ENCODE results near the gene EEF1AKMT2. TPM values are rescaled to one million over a fixed set of nuclear protein-coding genes. Genes with fewer than 3 reads are reported as not detected.
A peak's percentile ranks its signal among the peaks of the same experiment; 100 is the strongest.

The EEF1AKMT2 gene
- total and polyA plus RNA-seq, 10 donors = 15.3 to 27.1 (median 17.2) TPM

DNA sequence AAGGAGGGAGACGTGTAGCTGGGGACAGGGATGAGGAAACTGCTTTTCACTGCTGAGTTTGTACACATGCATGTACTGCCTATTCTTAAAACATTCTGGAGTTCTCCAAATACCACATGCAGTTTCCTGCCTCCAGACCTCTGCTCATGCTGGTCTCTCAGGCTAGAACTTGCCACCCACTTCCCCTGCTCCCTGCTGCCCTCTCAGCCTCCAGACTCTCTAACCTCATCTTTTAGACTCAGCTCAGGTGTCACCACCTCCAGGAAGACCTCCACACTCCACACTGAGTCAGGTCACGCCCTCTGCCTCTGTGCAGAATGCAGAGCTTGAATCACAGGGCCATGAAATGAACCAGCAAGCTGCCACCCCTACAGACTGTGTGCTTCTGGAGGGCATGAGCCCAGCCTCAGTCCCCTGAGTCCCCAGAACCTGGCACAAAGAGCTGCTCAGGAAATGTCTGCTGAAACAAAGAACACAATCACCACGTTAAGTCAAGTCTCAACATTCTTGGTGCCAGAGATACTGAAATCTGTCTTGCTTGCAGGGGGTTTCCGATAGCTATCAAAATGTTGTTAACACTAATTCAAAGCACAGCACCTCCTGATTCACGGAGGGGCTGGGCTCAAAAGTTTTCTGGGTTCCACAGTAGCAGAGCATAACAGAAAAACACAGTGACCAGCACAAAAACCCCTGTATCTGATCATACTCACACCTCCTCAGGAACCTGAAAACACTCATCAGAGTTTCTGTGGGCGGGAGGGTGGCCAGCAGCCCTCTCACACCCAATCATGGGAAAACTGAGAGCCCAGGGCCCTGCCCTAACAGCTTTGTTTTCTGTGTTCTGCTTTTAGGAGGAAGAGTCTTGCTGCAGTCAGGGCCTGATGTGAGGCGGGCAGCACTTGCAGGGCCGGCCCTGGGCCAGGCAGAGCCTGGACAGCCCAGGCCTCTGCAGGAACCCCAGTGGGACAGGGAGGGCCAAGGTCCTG, 68.6 kb downstream of the EEF1AKMT2 start:
- H3K4me1 ChIP-seq = peaks cover 84 to 100% (median 99%) of the 10 kb centered on the region in 6 donors
- H3K9me3 ChIP-seq = no peaks in the 10 kb centered on the region
- WGBS, 5 donors = 29 to 38% (median 31%) methylated on average over 8 of the region's 8 CpGs
- intact Hi-C loops (cut with DNase I; ENCODE audit: low total_unique reads) = no loop called here
- peaks cover 0 to 16% (median 0%) of the 10 kb centered on the region in 6 donors for H3K36me3 ChIP-seq
- peak; percentile 76 to 81 (median 78) for TF ChIP-seq POLR2AphosphoS5 (IDR thresholded peaks at IDR 0.05)
- no peak for TF ChIP-seq POLR2A (IDR thresholded peaks at IDR 0.05)
- no peaks in the 10 kb centered on the region for H3K27me3 ChIP-seq (replicated peaks in 1 of 7)
- peak overlapping the region; percentile 46 to 95 (median 92) for H3K27ac ChIP-seq
- peak overlapping the region in 1 of 8 donors; percentile 39 for H3K4me3 ChIP-seq
- DNase-seq = peak; percentile 83

DNA sequence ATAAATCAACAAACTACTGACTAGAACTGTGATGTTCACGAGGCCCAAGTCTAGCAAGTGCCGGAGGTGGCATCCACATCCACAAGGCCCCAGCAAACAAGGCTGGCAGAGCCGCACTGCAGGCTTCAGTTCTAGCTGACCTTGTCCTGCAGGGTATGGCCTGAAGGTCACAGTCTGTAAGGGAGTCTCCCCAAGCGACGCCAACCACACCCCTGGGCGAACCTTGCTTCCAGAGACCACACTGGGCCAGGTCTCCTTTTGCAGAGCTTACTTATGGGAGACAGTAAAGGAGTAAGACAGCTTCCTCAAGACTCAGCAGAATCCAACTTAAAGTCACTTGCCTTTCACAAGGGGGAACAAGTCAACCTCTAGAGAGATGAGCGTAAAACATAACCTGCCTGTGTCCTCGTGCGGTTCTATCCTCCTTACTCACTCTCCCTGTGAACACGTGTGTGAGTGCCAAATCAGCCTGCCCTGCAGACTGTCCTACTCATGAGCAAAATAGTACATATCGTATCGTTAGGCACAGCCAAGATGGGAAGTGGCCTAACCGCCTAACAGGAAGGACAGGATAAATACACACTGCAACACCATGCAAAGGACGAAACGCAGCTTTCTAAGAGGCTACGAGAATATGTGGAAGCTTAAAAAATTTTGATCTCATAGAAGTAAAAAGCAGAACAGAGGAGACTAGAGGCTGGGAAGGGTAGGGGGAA, 70.2 kb downstream of the EEF1AKMT2 start:
- no peaks in the 10 kb centered on the region for H3K27me3 ChIP-seq (replicated peaks in 1 of 7)
- peak overlapping the region in 1 of 8 donors; percentile 39 for H3K4me3 ChIP-seq
- no peaks in the 10 kb centered on the region for H3K9me3 ChIP-seq
- DNase-seq = peak; percentile 81
- WGBS, 5 donors = 24 to 40% (median 31%) methylated on average over 15 to 16 of the region's 16 CpGs
- TF ChIP-seq POLR2AphosphoS5 (IDR thresholded peaks at IDR 0.05) = peak in 1 of 3 donors; percentile 87
- no peak for TF ChIP-seq POLR2A (IDR thresholded peaks at IDR 0.05)
- TF ChIP-seq, protein P1, sequence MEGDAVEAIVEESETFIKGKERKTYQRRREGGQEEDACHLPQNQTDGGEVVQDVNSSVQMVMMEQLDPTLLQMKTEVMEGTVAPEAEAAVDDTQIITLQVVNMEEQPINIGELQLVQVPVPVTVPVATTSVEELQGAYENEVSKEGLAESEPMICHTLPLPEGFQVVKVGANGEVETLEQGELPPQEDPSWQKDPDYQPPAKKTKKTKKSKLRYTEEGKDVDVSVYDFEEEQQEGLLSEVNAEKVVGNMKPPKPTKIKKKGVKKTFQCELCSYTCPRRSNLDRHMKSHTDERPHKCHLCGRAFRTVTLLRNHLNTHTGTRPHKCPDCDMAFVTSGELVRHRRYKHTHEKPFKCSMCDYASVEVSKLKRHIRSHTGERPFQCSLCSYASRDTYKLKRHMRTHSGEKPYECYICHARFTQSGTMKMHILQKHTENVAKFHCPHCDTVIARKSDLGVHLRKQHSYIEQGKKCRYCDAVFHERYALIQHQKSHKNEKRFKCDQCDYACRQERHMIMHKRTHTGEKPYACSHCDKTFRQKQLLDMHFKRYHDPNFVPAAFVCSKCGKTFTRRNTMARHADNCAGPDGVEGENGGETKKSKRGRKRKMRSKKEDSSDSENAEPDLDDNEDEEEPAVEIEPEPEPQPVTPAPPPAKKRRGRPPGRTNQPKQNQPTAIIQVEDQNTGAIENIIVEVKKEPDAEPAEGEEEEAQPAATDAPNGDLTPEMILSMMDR (IDR thresholded peaks at IDR 0.05 in 8 of 11, conservative IDR thresholded peaks at IDR 0.05 in 3 of 11) = no peak
- intact Hi-C loops (cut with DNase I; ENCODE audit: low total_unique reads) = no loop called here
- H3K27ac ChIP-seq = peak overlapping the region; percentile 46 to 95 (median 92)
- H3K4me1 ChIP-seq = peaks cover 87 to 100% (median 99%) of the 10 kb centered on the region in 6 donors
- peaks cover 0 to 16% (median 0%) of the 10 kb centered on the region in 6 donors for H3K36me3 ChIP-seq

DNA sequence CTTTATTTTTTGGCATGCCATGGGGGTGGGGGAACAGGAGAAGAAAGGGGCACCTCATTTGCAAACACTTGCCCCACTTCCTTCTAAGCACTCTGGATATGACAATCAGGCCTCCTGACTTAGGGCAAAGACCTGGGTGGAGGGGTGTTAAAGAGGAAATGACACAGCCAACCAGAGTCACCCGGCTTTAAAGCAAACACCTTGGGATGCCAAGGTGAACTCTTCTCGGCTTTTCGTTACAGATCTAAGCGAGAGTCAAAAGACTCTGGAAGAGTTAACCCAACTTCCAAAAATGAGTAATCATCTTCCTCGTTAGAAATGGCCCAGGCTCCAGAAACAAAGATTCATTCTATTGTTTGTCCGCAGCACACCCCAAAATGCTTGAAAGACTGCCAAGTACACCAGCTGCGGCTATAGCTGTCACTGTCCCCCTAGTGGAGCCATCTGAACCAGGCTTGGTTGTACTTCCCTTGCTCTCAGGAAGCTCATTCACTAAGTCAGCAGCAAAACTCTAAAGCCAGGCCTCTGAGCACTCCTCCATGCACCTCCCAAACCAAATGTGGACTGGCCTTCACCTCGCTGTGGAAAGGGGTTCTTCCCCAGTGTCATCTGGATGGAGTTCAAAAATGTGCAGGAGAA, 72.4 kb downstream of the EEF1AKMT2 start:
- Histone ChIP-seq H3K27me3 (replicated peaks in 1 of 7) (no peaks in the 10 kb centered on the region), H3K36me3 (peaks cover 0 to 7% (median 0%) of the 10 kb centered on the region in 6 donors), H3K9me3 (no peaks in the 10 kb centered on the region), H3K4me1 (peaks cover 91 to 100% (median 100%) of the 10 kb centered on the region in 6 donors), H3K27ac (peak overlapping the region; percentile 75 to 95 (median 92)), H3K4me3 (peak overlapping the region in 2 of 8 donors; percentile 12 to 59)
- 9 to 17% (median 10%) methylated on average over 8 of the region's 8 CpGs for WGBS, 5 donors
- peak; percentile 87 for DNase-seq
- intact Hi-C loops (cut with DNase I; ENCODE audit: low total_unique reads) = loop anchor here (10.0 kb wide), 1 partner anchor 55 kb away; no protein-coding TSS in a partner anchor
- peak in 1 of 3 donors; percentile 76 for TF ChIP-seq POLR2AphosphoS5 (IDR thresholded peaks at IDR 0.05)
- TF ChIP-seq POLR2A (IDR thresholded peaks at IDR 0.05) = no peak
- TF ChIP-seq, protein P1 (IDR thresholded peaks at IDR 0.05 in 8 of 11, conservative IDR thresholded peaks at IDR 0.05 in 3 of 11) = peak; percentile 47 to 84 (median 74)
